ENCODE data around the gene PKNOX1. TPM values are rescaled to one million over a fixed set of nuclear protein-coding genes. Genes with fewer than 3 reads are reported as not detected.
"Not testable (repeated sequence)": the region's sequence is repeated elsewhere in the genome, so short reads cannot be mapped to it uniquely, and the experiment has no call there.

Gene PKNOX1
- total RNA-seq, 1 donor from 2014 or later, result 18.9 TPM

DNA sequence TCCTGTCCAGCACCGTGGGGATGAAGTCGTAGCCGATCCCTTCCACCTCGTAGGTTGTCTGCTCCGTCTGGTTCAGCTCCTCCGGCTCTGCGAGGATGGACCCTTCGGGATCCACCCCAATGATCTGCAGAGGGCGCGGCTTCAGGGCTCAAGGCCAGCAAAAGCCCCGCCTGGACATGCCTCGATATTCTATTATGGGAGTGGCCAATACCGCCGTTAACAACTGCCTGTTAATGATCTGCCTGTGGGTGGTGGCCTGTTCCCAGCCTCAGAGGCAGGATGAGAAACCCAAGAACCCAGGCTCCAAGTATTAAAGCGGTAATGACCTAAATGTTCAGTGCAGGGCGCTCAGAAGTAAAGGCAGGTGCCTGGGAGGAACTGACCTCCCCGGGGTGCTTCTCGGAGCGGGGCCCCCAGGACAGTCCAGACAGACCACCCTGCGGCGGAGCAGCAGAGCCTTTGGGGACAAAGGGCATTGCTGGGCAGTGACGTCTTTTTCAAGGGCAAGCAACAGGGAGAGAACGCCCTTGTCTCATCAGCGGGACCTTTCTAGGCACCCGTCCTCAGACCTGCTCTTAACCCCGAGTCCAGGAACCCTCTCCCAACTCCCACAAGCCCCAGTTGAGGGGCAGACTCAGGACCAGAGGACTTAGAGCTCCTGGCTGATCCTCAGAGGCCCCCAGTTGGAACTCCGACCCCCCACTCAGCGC, 88.7 kb downstream of the PKNOX1 start:
- DNase-seq, result not testable (repeated sequence)

DNA sequence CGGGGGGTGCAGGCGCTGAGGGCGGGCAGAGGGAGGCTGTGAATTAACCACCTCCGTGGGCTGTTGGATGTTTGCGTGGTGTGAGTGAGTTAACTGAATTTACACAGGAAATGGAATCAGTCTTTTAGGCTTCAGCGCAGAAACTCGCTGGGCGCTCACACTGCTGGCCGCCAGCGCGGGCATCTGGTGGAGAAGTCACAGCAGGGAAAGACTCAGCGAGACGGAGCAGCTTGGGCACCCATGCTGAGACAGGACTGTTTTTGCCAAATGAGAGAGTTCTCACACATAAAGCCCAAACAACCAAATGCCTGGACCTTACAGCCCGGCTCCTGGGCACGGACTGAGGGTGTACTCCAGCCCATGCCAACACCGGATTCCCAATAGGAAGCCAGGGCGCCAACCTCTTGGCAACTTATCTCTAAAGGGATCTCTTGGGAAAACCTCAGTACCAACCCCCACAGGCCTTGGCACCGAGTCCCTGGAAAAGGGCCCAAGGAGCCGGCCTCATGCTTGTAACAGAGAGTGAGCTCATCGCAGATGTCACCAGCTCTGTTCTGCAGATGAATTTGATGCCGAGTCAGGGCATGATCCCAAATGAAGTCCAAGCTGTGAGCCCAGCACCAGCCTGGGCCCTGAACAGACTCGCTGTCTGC, 90.0 kb downstream of the PKNOX1 start:
- not testable (repeated sequence) for DNase-seq

DNA sequence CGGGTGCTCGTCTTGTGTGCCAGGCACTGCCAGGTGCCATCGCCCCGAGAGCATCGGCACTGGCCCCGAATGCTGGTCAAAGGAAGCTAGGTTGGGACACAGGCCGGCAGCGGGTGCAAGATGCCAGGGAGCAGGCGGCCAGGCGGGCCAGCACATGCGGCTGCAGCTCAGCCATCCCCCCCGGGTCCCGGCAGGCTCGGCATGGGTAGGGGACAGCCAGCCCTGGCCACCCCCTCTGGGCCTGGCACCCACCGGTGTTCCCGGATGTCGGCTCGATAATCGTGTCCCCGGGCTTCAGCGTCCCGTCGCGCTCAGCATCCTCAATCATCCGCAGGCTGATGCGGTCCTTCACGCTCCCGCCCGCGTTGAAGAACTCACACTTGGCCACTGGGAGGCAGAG, 91.6 kb downstream of the PKNOX1 start:
- DNase-seq, result not testable (repeated sequence)

DNA sequence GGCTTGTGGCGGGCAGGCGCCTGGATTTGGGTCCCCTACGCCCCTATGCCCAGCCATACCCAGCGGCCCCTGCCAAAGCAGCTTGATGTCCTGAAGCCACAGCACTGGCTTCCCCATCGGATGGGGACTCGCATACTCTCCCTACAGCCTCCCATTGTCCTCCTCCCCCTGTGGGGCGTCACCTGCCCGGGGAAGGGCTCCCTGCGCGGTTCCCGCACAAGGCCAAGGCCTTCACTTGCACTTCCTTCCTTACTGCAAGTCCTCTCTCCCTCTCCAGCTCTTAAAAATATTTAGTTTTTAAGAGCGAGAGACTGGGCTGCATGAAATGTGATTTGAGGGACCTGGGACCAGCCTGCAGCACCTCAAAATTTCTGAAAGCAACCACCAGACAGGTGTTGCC, 92.3 kb downstream of the PKNOX1 start:
- DNase-seq, result not testable (repeated sequence)

DNA sequence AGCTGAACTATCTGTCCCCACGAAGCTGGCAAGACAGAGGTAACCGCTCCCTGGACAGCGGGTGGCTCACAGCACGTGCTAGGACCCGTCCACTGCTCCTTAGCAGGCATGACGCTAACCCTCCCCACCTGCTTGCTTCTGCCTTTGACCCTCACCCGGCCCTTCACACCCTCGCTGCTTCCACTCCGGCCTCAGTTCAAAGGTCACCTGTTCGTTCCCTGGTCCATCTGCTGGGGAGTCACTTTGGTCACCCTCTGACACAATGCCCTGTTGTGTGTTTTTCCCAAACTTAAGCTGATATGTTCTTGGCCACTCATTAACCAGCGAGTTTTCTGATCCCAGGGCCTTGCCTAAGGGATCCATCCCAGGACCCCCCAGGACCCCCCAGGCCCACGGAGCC, 93.7 kb downstream of the PKNOX1 start:
- DNase-seq, result not testable (repeated sequence)

DNA sequence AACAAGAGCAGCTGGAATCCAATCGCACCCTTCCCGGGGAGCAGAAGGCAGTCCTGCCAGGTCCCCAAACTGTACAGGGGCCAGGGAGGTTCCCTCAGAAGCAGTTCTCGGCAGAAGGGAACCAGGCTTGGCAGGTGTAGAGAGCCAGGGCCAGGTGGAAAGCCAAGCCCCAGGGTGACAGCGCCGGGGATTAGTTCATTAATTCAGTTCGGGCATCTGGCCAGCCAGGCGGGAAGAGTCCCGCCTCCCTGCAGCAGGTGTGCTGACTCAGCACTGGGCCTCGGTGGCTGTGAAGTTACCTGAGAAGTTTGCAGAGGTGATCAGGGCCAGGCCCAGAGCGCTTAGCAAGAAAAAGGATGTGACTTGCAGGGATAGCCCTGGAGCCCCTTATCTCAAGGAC, 95.3 kb downstream of the PKNOX1 start:
- DNase-seq, result not testable (repeated sequence)

DNA sequence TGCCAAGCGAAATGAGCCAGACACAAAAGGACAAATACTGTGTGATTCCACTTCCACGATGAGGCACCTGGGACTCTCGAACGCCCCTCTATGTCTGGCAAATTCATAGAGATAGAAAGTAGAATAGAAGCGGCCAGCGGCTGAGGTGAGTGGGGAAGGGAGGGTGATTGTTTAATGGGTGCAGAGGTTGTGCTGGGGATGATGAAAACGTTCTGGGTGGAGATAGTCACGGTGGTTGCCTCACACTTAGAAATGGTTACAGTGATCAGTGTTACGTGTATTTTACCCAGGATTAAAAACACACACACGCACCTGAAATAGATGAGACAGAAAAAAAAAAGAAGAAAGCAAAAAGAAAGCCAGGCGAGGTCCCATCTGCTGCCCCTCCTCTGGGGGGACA, 98.4 kb downstream of the PKNOX1 start:
- not testable (repeated sequence) for DNase-seq

DNA sequence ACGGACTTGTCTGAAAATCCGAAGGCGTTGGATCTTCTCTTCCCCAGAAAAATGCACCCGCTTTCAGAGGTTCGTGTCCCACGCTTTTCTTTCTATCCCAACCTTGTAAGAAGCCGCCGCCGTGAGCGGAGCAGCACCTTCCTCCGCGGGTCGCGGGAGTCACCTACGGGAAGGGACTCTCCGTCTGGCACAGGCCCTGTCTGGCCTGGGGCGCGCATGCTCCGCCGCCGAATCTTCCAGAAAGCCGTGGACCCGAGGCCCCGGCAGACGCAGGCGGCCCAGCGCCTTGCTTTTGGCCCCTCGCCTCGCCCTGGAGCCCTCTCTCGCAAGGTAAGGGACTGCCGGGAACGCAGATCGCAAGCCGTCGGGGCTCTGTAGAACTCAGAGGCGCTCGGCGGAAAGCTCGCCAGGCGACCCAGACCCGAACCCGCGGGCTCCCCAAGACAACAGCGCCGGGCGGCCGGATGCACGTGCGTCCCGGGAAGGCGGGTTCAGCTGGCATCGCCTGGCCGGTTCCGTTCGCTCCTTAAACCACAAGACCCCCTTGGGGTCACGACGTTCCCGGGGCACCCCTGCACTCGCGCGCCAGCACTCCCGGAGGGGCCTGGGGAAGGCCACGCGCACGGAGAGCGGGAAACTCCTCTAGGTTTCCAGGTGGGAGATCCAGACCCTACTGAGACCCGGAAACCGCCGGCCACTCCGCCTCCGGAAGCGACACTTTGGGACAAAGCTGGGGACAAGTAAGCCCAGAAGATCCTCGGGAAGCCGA, 100.2 kb downstream of the PKNOX1 start:
- DNase-seq, result not testable (repeated sequence)

DNA sequence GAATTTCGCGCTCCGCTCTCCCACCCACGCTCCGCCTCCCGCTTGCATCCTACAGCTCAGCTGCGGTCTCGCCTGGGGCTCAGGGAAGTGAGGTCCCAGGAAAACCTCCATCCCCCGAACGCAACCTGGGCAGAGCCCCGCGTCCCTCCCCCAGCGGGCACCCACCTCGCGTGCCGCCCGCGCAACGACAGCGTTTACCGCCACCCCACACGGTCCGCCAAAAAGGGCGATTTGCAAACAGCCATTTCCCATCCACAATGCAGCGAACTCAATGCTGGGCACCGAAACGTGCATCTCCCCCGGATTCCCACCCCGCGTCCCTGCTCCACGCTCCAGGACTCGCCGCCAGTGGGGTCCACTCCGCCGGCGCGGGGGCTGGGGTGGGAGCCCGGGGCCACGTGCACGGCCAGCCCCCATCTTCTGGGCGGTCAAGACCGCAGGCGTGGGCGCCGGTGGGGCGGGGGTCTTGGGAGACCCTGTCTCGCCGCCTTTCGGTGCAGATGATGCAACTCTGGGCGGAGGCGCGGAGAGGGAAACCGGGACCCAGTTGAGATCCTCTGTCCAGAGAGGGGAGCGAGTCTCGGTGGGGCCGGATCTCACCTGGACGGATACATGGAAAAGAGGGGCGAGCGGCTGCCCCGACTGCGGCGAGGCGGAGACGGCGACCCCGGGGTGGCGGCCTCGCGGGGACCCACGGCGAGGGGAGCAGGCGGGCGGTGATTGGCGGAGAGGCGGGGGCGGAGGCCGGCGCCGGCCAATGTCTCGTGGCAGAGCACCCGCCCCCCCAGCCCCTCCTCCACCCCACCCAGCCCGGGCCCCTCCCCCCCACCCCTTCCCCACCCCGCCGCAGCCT, 101.0 kb downstream of the PKNOX1 start, which contains the start of gene CBS:
Gene CBS, minus strand, starts transcription at position 666 of the 853 bp plus-strand sequence. CDS start 3,642 bp downstream, outside the sequence.
- DNase-seq, result not testable (repeated sequence)

DNA sequence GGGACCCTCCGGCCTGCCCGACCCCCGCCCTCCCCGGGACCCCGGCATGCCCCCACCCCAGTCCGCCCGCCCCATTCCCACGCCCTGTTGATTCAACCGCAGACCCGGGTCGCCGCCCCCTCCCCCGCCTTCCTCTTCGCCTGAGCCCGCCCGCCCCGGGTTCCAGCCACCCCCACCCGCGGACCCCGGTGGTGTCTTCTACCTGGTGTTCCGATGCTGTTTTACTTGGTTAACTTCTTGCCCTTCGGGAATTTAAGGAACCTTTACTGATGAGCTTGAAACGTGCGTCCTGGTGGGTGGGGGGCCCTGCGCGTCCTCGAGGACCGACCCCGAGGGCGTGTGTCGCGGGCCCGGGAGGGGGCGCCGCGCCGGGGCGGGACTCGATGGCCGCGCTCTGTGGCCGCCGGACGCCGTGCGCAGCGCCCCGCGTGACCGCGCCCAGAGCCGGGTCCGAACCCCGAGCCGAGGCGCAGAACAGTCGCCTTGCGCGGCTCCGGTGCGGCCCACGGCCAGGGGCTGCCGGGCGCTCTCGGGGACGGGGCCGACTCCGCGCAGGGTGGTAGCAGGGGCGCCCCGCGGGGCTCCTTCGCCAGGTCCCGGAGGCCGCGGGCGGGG, 101.8 kb downstream of the PKNOX1 start:
- not testable (repeated sequence) for DNase-seq

DNA sequence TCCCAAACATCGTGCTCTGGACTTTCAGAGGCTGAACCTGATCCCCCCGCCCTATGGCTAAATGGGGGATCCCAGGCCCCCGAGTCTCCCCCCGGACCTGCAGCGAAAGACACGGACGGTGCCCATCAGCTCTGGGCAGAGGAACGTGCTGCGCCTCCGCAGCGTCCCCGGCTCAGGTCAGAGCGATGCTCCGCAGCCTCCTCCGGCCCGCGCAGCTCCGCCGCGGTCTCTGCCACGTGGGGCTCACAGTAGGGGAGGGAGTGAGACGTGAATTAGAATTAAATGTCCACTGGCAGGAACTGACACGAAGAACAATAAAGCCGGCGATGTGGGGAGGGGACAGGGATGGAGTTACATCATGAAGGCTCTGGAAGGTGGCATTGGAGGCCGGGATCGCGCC, 102.3 kb downstream of the PKNOX1 start:
- DNase-seq, result not testable (repeated sequence)

DNA sequence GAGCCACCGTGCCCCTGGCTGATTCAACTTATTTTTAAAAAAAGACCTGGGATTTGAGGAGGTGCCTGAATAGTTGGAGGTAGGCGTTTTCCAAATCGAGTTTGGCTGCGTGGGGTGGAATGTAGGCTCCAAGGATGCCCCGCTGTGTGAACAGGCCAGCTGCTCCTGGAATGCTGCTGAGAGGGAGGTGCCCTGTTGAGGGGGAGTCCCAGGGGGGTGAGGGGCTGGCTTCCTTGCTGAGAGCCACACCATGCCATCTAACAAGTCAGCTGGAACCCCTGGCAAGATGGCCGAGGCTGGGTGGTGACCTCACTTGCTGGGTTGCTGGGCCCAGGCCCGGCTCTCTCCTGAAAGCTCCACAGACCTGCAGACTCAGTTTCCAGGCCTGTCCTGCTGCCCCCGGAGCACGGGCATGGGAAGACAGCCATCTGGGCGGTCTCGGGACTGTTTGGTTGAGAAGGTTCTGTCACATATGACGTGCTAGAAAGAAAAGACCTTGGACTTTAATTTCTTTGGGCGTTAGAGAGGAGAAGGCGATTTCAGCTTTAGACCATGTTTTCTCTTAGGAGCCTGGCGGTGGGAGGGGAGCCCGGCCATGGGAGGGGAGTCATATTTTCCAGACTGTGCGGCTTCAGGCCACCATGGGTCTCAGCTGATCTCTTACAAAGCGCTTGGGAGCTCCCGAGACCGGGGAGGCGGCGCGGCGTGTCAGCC, 108.4 kb downstream of the PKNOX1 start:
- DNase-seq, result not testable (repeated sequence)

Small RNA genes lying within 50 kb of the gene (small RNA-seq; reads per million reads assigned to genes)
- gene MIR5692B, result not detected

Other genes with a start within 250 kb of the PKNOX1 start
- gene WDR4, start 95.0 kb upstream of the PKNOX1 start, total RNA-seq, result 15.1 TPM
- 26.7 TPM for gene NDUFV3, start 81.3 kb upstream of the PKNOX1 start, total RNA-seq
- not detected for gene ERVH48-1, start 48.9 kb upstream of the PKNOX1 start, total RNA-seq
- 68.3 TPM for gene CBS, start 101.3 kb downstream of the PKNOX1 start, total RNA-seq
- 26.4 TPM for gene U2AF1, start 133.0 kb downstream of the PKNOX1 start, total RNA-seq
- gene CRYAA, start 194.4 kb downstream of the PKNOX1 start, total RNA-seq, result not detected